ENCODE measurements around the gene ANKRD34A. TPM values are rescaled to one million over a fixed set of nuclear protein-coding genes. Genes with fewer than 3 reads are reported as not detected.

The ANKRD34A gene
- total and polyA plus RNA-seq, 2 of the 13 experiments (the other 11 are each of a cell fraction or from before 2014, with no cell fraction given), result 0.05 to 0.07 TPM

DNA sequence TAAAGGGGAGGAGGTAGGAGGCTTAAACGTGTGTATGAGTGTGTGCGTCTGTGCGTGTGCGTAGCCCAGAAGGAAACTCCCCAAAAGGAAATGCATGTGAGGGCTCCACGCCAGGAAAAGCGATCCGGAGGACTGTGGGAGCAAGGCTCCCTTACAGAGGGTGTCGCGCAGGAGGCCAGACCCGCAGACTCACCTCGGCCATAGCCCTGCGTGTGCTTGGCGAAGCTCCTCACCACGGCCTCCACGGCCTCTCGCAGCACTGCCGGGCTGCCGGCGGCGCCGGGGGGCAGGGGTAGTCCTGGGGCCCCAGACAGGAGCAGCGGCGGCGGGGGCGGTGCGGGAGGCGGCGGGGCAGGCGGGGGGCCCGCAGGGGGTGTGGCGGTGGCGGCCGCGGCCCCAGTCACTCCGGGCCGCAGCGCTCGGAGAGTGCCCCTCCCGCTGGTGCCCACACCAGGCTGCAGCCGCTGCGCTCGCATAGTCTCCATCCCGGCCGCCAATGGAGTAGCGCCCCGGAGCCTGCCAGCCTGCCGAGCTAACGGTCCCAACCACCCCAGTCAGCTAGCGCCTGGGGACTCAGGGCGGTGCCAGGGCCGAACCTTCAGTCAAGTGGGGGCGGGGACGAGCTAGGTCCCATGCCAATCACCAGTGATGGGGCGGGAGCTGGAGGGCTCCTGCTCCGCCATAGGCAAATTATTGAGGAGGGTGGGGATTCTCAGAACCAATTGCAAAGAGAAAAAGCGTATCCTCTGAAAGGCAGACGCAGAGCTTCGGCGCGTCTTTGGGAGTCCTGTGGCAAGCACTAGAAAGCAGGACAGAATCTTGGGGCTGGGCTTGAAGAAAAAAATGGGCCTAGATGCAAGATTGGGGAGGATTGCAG lies 6.7 kb downstream of the ANKRD34A start, which contains the start of gene LIX1L (continued):
- no peak for TF ChIP-seq ZNF512B (CRISPR knock-in tag; IDR thresholded peaks at IDR 0.05; ENCODE audit: borderline replicate concordance)
- TF ChIP-seq ZNF550 (CRISPR knock-in tag; IDR thresholded peaks at IDR 0.05; ENCODE audit: borderline replicate concordance), result no peak
- no peak for TF ChIP-seq ZNF883 (CRISPR knock-in tag; IDR thresholded peaks at IDR 0.05; ENCODE audit: not compliant biosample characterization)
- TF ChIP-seq ZNF770 (CRISPR knock-in tag; IDR thresholded peaks at IDR 0.05), result no peak
- no peak for TF ChIP-seq ZNF543 (CRISPR knock-in tag; IDR thresholded peaks at IDR 0.05)
- TF ChIP-seq KDM5A (IDR thresholded peaks at IDR 0.05; ENCODE audit: borderline replicate concordance, low read length), result no peak
- no peak for TF ChIP-seq ONECUT2 (CRISPR knock-in tag; IDR thresholded peaks at IDR 0.05)
- TF ChIP-seq, protein P1, sequence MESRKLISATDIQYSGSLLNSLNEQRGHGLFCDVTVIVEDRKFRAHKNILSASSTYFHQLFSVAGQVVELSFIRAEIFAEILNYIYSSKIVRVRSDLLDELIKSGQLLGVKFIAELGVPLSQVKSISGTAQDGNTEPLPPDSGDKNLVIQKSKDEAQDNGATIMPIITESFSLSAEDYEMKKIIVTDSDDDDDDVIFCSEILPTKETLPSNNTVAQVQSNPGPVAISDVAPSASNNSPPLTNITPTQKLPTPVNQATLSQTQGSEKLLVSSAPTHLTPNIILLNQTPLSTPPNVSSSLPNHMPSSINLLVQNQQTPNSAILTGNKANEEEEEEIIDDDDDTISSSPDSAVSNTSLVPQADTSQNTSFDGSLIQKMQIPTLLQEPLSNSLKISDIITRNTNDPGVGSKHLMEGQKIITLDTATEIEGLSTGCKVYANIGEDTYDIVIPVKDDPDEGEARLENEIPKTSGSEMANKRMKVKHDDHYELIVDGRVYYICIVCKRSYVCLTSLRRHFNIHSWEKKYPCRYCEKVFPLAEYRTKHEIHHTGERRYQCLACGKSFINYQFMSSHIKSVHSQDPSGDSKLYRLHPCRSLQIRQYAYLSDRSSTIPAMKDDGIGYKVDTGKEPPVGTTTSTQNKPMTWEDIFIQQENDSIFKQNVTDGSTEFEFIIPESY (CRISPR knock-in tag; IDR thresholded peaks at IDR 0.05), result no peak
- 0 out of 2 replicates have a peak, but pooled peaks have one; percentile 37 for TF ChIP-seq DNMT1 (CRISPR knock-in tag; IDR thresholded peaks at IDR 0.05)
- TF ChIP-seq ZNF589 (CRISPR knock-in tag; conservative IDR thresholded peaks at IDR 0.05), result no peak
- no peak for TF ChIP-seq PAWR (CRISPR knock-in tag; IDR thresholded peaks at IDR 0.05; ENCODE audit: borderline replicate concordance)
- peak; percentile 86 for TF ChIP-seq KMT2A (CRISPR knock-in tag; IDR thresholded peaks at IDR 0.05)
- TF ChIP-seq NBN (conservative IDR thresholded peaks at IDR 0.05), result no peak
- no peak for TF ChIP-seq ZBTB42 (CRISPR knock-in tag; IDR thresholded peaks at IDR 0.05)
- TF ChIP-seq, protein P2, sequence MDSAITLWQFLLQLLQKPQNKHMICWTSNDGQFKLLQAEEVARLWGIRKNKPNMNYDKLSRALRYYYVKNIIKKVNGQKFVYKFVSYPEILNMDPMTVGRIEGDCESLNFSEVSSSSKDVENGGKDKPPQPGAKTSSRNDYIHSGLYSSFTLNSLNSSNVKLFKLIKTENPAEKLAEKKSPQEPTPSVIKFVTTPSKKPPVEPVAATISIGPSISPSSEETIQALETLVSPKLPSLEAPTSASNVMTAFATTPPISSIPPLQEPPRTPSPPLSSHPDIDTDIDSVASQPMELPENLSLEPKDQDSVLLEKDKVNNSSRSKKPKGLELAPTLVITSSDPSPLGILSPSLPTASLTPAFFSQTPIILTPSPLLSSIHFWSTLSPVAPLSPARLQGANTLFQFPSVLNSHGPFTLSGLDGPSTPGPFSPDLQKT (CRISPR knock-in tag; IDR thresholded peaks at IDR 0.05; ENCODE audit: borderline replicate concordance), result 0 out of 2 replicates have a peak, but pooled peaks have one; percentile 16
- TF ChIP-seq TRIM24 (CRISPR knock-in tag; IDR thresholded peaks at IDR 0.05), result no peak
- peak; percentile 66; the same call in 1 of the 2 replicates for TF ChIP-seq KMT2B (CRISPR knock-in tag; IDR thresholded peaks at IDR 0.05)
- TF ChIP-seq SIN3A (IDR thresholded peaks at IDR 0.05; ENCODE audit: borderline replicate concordance, low read depth, low read length), result peak; percentile 44; the same call in 1 of the 2 replicates
- no peak for TF ChIP-seq ZBTB14 (CRISPR knock-in tag; IDR thresholded peaks at IDR 0.05)
